HL-60 (cell line): Measurements from ENCODE around the gene TM4SF4.

Experiments
- GABPA ChIP-seq: IDR thresholded peaks from 2 replicates; pipeline ENCODE4 v1.6.1; 2012; ENCODE audit warnings: low read depth
- POLR2AphosphoS5 ChIP-seq: IDR thresholded peaks from 2 replicates; pipeline ENCODE4 v1.6.1; 2012; ENCODE audit warnings: low read depth
- REST ChIP-seq: IDR thresholded peaks from 2 replicates; pipeline ENCODE4 v1.6.1; 2012; ENCODE audit warnings: low read depth; ENCODE audit not compliant: insufficient replicate concordance
- TF ChIP-seq, protein P1 (sequence below): IDR thresholded peaks from one replicate; pipeline ENCODE4 v1.5.1; 2011; ENCODE audit warnings: low read length, control low read depth, inconsistent platforms; ENCODE audit not compliant: insufficient read depth

- TF ChIP-seq POLR2AphosphoS5: no peak
- TF ChIP-seq, protein P1, sequence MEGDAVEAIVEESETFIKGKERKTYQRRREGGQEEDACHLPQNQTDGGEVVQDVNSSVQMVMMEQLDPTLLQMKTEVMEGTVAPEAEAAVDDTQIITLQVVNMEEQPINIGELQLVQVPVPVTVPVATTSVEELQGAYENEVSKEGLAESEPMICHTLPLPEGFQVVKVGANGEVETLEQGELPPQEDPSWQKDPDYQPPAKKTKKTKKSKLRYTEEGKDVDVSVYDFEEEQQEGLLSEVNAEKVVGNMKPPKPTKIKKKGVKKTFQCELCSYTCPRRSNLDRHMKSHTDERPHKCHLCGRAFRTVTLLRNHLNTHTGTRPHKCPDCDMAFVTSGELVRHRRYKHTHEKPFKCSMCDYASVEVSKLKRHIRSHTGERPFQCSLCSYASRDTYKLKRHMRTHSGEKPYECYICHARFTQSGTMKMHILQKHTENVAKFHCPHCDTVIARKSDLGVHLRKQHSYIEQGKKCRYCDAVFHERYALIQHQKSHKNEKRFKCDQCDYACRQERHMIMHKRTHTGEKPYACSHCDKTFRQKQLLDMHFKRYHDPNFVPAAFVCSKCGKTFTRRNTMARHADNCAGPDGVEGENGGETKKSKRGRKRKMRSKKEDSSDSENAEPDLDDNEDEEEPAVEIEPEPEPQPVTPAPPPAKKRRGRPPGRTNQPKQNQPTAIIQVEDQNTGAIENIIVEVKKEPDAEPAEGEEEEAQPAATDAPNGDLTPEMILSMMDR: no peak
- TF ChIP-seq REST: no peak
- TF ChIP-seq GABPA: no peak
Observed at GRCh38 chr3:149551500-149551899, 77.0 kb downstream of the TM4SF4 start.
